Measurements from ENCODE around the gene CACNG4. TPM values are rescaled to one million over a fixed set of nuclear protein-coding genes. Genes with fewer than 3 reads are reported as not detected.

Gene CACNG4
- total and polyA plus RNA-seq, 8 donors = 0.09 to 4.2 (median 0.32) TPM

- Histone ChIP-seq H3K27me3 (no peaks in the 10 kb centered on the region), H3K4me3 (no peak overlapping the region), H3K9me3 (no peaks in the 10 kb centered on the region), H3K36me3 (no peaks in the 10 kb centered on the region), H3K27ac (no peak overlapping the region), H3K4me1 (no peaks in the 10 kb centered on the region)
- no peak for DNase-seq
- no peak for TF ChIP-seq CTCF (IDR thresholded peaks at IDR 0.05)
- no peak for ATAC-seq
- intact Hi-C loops (cut with DNase I) = no loop called here
- WGBS, 2 donors = 48 to 61% methylated on average over 7 of the region's 7 CpGs
- FAIRE-seq = no peak
Observed at GRCh38 chr17:66953630-66954020, 10.9 kb upstream of the CACNG4 start.

DNA sequence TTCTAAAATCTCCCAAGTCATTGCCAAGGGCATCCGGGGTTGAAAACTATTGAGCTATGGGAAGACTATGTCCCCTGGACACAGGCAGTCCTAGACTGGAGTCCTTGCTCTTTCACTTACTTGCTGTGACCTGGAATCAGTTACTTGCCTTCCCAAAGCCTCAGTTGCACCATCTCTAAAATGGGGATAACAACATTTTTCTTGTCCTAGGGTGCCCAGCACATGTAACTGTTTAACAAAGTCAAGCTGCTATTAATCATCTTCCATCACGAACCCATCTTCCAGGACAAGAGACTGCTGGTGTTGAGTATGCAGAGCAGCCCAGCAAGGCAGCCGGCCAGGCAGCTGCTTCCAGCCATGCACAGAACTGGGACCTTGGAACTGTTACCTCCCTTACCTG, 9.9 kb upstream of the CACNG4 start:
- no peak for FAIRE-seq
- 74 to 83% methylated on average over 3 of the region's 3 CpGs for WGBS, 2 donors
- H3K36me3 ChIP-seq = no peaks in the 10 kb centered on the region

GRCh38 chr17:66955821-66956220, 8.7 kb upstream of the CACNG4 start:
- Histone ChIP-seq H3K4me3 (no peak overlapping the region), H3K27ac (no peak overlapping the region), H3K9me3 (no peaks in the 10 kb centered on the region), H3K36me3 (no peaks in the 10 kb centered on the region), H3K4me1 (no peaks in the 10 kb centered on the region), H3K27me3 (no peaks in the 10 kb centered on the region)
- intact Hi-C loops (cut with DNase I) = no loop called here
- no peak for FAIRE-seq
- no peak for ATAC-seq
- no peak for DNase-seq
- no peak for TF ChIP-seq CTCF (IDR thresholded peaks at IDR 0.05)
- 88 to 92% methylated on average over 5 of the region's 5 CpGs for WGBS, 2 donors

More for the DNA sequence above, 9.9 kb upstream of the CACNG4 start:
- ATAC-seq = no peak
- no peak for DNase-seq
- no peaks in the 10 kb centered on the region for H3K9me3 ChIP-seq
- H3K27me3 ChIP-seq = no peaks in the 10 kb centered on the region
- intact Hi-C loops (cut with DNase I) = no loop called here
- H3K4me3 ChIP-seq = no peak overlapping the region
- TF ChIP-seq CTCF (IDR thresholded peaks at IDR 0.05) = no peak
- H3K4me1 ChIP-seq = no peaks in the 10 kb centered on the region
- no peak overlapping the region for H3K27ac ChIP-seq

DNA sequence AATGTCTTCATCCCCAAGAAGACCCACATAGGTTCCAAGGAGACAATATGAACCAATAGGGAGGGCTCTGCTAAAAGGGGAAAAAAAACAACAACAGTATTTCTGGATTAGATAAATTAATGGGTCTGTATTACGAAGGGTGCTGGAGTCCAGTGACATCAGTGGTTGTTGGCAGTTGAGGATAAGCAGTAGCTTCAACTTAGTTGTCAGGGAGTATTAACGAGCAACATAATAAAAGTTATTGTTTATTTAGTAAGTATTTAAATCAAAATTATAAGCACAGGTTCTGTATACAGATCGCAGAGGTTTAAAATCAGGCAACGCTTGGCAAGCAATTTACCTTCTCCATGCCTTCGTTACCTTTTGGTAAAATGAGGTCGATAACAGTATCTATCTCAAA, 7.6 kb upstream of the CACNG4 start:
- H3K4me1 ChIP-seq = no peaks in the 10 kb centered on the region
- H3K27ac ChIP-seq = no peak overlapping the region
- H3K9me3 ChIP-seq = no peaks in the 10 kb centered on the region
- intact Hi-C loops (cut with DNase I) = no loop called here
- WGBS, 2 donors = 80 to 88% methylated on average over 6 of the region's 6 CpGs
- DNase-seq = no peak
- H3K36me3 ChIP-seq = no peaks in the 10 kb centered on the region
- ATAC-seq = no peak
- TF ChIP-seq CTCF (IDR thresholded peaks at IDR 0.05) = no peak
- H3K4me3 ChIP-seq = no peak overlapping the region
- no peak for FAIRE-seq
- H3K27me3 ChIP-seq = no peaks in the 10 kb centered on the region

DNA sequence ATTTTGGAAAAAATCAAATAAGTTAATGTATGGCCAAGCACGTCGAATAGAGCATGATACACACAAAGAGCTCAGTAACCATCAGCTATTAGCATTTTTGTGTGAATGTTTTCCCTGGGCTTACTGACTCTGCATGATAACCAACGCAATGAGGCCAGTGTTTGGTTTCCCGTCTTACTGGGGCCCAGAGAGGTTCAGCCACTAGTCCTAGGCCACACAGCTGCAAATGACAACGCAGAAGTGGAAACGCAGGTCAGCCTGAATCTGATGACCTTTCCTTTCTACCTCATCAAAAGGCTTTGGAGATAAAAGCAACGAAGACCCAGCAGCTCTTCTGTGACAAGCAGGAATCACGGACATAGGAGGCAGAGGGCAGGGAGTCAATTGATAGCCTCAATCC, 7.2 kb upstream of the CACNG4 start:
- Histone ChIP-seq H3K9me3 (no peaks in the 10 kb centered on the region), H3K27me3 (no peaks in the 10 kb centered on the region), H3K36me3 (no peaks in the 10 kb centered on the region), H3K27ac (no peak overlapping the region), H3K4me1 (no peaks in the 10 kb centered on the region), H3K4me3 (no peak overlapping the region)
- intact Hi-C loops (cut with DNase I) = no loop called here
- 76 to 82% methylated on average over 8 of the region's 8 CpGs for WGBS, 2 donors
- no peak for DNase-seq
- no peak for TF ChIP-seq CTCF (IDR thresholded peaks at IDR 0.05)
- FAIRE-seq = no peak
- no peak for ATAC-seq

Measured in pancreas (tissue), 10 donors.